GM21528 (cell line): Measurements from ENCODE around the gene CFB.

Experiments used
- ATAC-seq: cut with Tn5 transposase; IDR thresholded peaks from one replicate; pipeline ENCODE4 v1.9.1; 2021; ENCODE audit warnings: mild to moderate bottlenecking, moderate library complexity; ENCODE audit not compliant: unreplicated experiment, low FRiP score

The CFB gene

GRCh38 chr6:31947864-31948263 lies 2.0 kb downstream of the CFB start:
- no peak for ATAC-seq

DNA sequence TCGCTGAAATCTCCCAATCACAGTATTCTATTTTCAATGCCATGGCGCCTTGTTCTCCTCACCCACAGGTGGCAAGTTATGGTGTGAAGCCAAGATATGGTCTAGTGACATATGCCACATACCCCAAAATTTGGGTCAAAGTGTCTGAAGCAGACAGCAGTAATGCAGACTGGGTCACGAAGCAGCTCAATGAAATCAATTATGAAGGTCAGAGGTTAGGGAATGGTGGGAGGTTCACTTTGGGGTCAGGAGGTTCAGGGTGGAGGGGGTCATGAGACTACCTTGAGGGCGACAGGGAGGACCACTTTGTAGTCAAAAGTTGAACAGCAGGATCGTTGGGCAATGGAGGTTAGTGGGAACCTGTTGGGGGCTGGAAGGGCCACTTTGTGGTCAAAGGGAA lies 2.4 kb downstream of the CFB start:
- no peak for ATAC-seq

DNA sequence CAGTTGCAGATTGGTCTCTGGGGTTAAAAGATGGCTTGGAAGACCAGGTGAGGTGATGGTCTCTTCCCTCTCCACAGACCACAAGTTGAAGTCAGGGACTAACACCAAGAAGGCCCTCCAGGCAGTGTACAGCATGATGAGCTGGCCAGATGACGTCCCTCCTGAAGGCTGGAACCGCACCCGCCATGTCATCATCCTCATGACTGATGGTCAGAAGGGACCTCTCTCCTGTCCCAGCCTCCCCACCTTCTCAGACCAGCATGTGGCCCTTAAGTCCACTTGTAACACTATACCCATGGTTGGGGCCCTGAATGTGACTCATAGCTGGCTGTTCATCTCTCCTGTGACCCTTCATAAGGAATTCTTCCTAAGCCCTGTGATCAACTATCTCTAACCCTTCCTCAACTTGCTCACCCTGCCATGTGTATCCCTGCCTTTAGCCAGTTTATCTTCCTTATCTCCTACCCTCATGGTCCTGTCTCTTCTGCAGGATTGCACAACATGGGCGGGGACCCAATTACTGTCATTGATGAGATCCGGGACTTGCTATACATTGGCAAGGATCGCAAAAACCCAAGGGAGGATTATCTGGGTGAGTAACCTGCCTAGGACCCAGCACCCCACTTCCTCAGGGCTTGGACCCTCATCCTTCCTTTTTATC lies 3.0 kb downstream of the CFB start:
- ATAC-seq: no peak

- no peak for ATAC-seq
Observed at GRCh38 chr6:31949926-31950548, 4.1 kb downstream of the CFB start.

GRCh38 chr6:31952140-31952805 lies 6.4 kb downstream of the CFB start:
- ATAC-seq: no peak

DNA sequence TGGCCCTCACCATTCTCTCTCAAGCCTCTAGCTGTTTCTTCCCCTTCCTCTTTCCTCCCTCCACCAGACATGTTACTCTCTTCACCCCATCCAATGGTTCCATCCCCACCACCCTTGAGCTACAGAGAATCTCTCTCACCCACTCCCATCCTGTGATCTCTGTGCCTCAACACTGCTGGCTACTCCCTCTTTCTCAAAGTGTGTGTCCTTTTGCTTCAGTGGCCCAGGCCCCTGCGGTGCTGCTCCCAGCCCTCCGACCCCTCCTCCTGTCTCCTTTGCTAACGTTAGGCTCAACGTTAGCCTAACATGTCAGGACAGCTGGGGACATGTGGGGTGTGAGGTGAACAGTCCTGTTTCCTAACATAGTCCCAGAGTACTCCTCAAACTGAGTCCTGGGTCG lies 7.0 kb downstream of the CFB start:
- ATAC-seq: no peak

DNA sequence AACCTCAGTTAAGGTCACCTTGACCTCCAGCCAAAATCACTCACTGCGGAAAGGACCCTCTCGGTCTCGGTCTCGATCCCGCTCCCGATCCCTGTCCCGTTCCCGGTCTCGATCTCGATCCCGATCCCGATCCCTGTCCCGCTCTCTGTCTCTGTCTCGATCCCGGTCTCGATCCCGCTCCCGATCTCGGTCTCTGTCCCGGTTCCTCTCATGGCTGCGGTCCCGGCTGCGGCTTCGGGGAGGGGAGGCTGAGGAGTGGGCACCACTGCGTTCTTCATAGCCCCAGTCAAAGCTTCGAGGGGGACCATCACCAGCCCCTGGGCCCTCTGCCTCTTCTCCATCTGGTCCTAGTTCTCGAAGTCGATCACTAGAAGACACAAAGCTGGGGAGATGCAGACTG lies 8.6 kb downstream of the CFB start:
- ATAC-seq: no peak

DNA sequence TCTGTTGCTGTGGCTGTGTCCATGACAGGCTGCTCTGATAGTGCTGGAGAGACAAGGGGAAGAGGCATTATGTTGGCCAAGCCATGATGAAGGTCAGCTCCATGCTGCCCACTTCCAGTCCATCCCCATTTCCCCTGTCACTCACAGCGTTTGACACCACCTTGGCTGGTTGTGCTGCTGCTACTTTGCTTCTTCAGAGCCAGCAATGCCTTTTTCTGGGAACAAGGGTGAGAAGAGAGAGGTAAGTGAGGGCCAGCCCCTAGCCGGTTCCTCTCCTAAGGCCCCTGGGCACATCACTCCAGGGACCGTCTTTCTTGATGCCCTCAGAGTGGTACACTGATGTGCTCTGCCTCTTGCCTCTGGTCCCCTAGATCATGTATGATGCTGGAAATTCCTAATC lies 10.9 kb downstream of the CFB start:
- ATAC-seq: no peak

DNA sequence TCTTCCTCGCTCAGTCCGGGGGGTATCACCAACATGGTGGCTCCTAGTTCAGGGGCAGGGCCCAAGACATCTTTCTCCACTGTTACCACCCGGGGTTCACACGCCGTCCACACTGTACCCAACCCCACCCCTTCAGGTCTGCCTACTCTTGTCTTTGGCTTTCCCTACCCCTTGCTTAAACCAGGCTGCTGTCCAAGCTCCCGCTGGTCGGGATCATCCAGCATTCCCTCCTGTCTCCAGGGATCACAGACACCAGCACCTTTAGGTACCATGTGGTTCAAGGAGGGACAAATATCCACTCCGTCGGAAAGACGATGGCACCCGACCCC lies 12.5 kb downstream of the CFB start:
- ATAC-seq: peak; percentile 15

DNA sequence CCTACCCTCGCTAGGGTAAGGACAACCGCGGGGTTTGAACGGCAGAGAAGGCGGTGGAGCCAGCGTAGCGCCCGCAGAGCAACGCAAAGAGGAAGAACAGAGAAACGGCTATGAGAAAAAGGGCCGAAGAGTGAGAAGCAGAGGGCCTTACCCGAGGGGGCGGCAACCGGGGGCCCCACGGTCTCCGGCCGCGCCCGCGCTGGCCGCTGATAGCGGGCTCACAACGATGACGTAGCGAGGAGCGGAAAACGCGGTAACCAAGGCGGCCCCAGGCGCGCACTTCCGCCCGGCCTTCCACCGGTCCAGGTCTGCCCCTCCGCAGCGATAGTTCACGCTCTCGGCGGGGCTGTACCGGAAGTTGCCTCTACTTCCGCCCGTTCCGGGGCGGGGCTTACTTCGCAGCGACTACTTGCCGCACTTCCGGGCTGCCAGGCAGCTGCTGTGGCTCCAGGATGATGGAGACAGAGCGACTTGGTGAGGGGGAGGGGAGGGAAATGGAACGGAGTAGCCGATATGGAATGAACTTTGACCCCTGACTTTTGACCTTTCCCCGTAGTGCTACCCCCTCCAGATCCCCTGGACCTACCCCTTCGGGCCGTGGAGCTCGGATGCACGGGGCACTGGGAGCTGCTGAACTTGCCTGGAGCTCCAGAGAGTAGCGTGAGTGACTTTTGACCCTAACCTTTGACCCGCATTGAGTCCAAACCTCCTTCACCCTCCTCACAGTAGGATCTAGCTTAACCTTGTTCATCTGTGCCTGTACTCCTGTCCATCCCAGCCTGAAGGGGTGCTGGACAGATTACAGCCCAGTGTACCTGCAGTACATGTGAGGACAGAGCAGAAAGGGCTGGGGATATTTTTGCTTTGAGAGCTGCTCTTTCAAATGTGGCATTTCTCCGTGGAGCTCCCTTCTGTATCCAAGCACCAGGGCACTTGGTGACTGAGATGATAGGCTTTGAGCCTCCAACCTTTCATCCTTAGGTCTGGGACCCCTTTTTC lies 13.1 kb downstream of the CFB start, which contains the start of the genes NELFE and SKIC2:
TSS of gene NELFE (minus strand) at position 231 of the 999 bp plus-strand sequence. CDS start 525 bp downstream, outside the sequence.
TSS of gene SKIC2 (plus strand) at position 435 of the 999 bp plus-strand sequence. CDS start at position 453, 18 bp downstream.
- peak; percentile 84 for ATAC-seq

DNA sequence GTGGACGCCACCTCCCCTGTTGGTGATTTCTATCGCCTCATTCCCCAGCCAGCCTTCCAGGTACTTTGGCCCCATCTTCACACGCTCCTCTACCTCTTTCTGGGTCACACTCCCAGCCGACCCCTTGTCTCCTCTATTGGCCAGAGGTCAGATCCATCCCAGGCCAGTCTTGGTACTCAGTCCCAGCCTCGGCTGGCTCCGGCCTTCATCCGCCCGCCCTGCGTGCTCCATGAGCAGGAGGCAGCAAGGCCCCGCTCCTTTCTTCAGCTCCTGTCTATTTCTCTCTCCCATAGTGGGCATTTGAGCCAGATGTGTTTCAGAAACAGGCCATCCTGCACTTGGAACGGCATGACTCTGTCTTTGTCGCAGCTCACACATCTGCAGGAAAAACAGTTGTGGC lies 15.7 kb downstream of the CFB start:
- no peak for ATAC-seq

GRCh38 chr6:31963921-31964320 lies 18.0 kb downstream of the CFB start:
- no peak for ATAC-seq

DNA sequence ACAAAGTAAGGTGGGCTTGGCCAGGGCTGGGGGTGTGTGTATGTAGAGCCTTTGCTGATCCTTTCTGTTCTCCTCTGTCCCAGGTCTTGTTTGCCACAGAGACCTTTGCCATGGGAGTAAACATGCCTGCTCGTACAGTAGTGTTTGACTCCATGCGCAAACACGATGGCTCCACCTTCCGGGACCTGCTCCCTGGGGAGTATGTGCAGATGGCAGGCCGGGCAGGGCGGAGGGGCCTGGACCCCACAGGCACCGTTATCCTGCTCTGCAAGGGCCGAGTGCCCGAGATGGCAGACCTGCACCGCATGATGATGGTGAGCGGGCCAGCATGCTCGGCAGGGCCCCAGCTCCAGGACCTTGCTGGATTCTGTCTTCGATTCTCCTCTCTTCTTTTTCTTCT lies 19.8 kb downstream of the CFB start:
- no peak for ATAC-seq

DNA sequence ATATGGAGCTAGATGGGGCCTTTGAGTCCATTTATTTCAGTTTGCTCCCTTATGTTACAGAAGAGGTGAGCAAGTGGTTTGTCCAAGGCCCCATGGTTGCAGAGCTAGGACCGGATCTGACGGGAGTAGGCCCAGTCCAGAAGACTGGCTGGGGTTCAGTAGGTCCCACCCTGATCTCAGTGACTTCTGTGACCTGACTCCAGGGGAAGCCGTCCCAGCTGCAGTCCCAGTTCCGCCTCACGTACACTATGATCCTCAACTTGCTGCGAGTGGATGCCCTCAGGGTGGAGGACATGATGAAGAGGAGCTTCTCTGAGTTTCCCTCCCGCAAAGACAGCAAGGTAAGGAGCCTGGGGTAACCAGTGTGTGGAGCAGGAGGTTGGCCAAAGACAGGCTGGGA lies 20.6 kb downstream of the CFB start:
- ATAC-seq: no peak

- ATAC-seq: no peak
Observed at GRCh38 chr6:31966997-31967925, 21.4 kb downstream of the CFB start.

- ATAC-seq: no peak
Observed at GRCh38 chr6:31967926-31968320, 22.0 kb downstream of the CFB start.

GRCh38 chr6:31968326-31968725 lies 22.4 kb downstream of the CFB start:
- no peak for ATAC-seq

DNA sequence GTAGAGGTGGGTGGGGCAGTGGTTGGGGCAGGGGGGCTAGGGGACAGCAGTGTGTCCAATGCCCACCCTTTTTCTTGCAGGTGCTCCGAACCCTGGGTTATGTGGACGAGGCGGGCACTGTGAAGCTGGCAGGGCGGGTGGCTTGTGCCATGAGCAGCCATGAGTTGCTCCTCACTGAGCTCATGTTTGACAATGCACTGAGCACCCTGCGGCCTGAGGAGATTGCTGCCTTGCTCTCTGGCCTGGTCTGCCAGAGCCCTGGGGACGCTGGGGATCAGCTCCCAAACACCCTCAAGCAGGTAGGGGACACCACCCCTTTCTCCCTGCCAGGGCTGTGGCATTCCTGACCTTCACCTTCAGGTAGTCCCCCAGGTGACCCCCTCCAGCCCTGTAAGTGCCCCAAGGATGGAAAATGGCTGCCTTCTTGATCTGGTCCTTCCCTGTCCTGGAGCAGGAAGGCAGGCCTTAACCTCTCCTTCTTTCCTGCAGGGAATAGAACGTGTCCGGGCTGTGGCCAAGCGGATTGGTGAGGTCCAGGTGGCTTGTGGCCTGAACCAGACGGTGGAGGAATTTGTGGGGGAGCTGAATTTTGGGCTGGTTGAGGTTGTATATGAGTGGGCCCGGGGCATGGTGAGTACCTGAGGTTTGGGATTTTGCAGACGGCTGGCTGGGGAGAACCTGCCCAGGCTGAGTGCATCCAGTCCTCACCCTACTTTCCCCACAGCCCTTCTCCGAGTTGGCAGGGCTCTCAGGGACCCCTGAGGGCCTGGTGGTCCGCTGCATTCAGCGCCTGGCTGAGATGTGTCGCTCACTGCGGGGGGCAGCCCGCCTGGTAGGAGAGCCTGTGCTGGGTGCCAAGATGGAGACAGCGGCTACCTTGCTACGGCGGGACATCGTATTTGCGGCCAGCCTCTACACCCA lies 23.2 kb downstream of the CFB start:
- no peak for ATAC-seq
